Naive B cell (primary cell): ENCODE data around the gene HOXD9. TPM values are rescaled to one million over a fixed set of nuclear protein-coding genes. Genes with fewer than 3 reads are reported as not detected.
A peak's percentile ranks its signal among the peaks of the same experiment; 100 is the strongest.

ENCODE experiments used
- ATAC-seq, 2 donors: fragments of 150-1000 bp; cut with Tn5 transposase; 2 replicates each; pipeline ENCODE4 v1.10.0; 2021; ENCODE audit warnings: low read depth in 2 of 2, mild to moderate bottlenecking in 2 of 2, moderate library complexity in 2 of 2
- DNase-seq: peaks from one replicate; pipeline ENCODE4 v3.0.0; 2022
- H3K27ac Mint-ChIP-seq, 6 donors: one replicate each; pipeline ENCODE4 v1.8.0; 2020 to 2022; ENCODE audit warnings: mild to moderate bottlenecking in 6 of 6, mixed read lengths in 6 of 6, moderate library complexity in 5 of 6, inconsistent platforms in 2 of 6
- H3K27me3 Mint-ChIP-seq, 3 donors: one replicate each; pipeline ENCODE4 v1.8.0; 2021 to 2022; ENCODE audit warnings: mixed read lengths in 3 of 3, mild to moderate bottlenecking in 1 of 3
- H3K36me3 Mint-ChIP-seq, 2 donors: one replicate each; pipeline ENCODE4 v1.8.0; 2020 to 2022; ENCODE audit warnings: mixed read lengths in 2 of 2, inconsistent platforms in 1 of 2, mild to moderate bottlenecking in 1 of 2
- H3K4me1 Mint-ChIP-seq, 3 donors: one replicate each; pipeline ENCODE4 v1.8.0; 2020 to 2022; ENCODE audit warnings: mixed read lengths in 3 of 3, inconsistent platforms in 1 of 3, mild to moderate bottlenecking in 1 of 3, moderate library complexity in 1 of 3
- H3K4me3 Mint-ChIP-seq, 8 donors: one replicate each; pipeline ENCODE4 v1.8.0; 2020 to 2022; ENCODE audit warnings: mild to moderate bottlenecking in 8 of 8, mixed read lengths in 8 of 8, moderate library complexity in 8 of 8, inconsistent platforms in 2 of 8
- H3K9me3 Mint-ChIP-seq, 7 donors: one replicate each; pipeline ENCODE4 v1.8.0; 2020 to 2022; ENCODE audit warnings: mixed read lengths in 7 of 7, mild to moderate bottlenecking in 5 of 7, inconsistent platforms in 2 of 7, moderate library complexity in 1 of 7
- polyA plus RNA-seq, 6 donors: library from polyadenylated mRNA; unstranded; fragments of 300-500 nt; fragmentation: Illumina TruSeq; gene quantifications; one replicate each; pipeline ENCODE4 v1.2.3, GENCODE V29; 2021; ENCODE audit warnings: low read depth in 6 of 6

Gene HOXD9
- polyA plus RNA-seq, 6 donors from 2014 or later, result not detected

DNA sequence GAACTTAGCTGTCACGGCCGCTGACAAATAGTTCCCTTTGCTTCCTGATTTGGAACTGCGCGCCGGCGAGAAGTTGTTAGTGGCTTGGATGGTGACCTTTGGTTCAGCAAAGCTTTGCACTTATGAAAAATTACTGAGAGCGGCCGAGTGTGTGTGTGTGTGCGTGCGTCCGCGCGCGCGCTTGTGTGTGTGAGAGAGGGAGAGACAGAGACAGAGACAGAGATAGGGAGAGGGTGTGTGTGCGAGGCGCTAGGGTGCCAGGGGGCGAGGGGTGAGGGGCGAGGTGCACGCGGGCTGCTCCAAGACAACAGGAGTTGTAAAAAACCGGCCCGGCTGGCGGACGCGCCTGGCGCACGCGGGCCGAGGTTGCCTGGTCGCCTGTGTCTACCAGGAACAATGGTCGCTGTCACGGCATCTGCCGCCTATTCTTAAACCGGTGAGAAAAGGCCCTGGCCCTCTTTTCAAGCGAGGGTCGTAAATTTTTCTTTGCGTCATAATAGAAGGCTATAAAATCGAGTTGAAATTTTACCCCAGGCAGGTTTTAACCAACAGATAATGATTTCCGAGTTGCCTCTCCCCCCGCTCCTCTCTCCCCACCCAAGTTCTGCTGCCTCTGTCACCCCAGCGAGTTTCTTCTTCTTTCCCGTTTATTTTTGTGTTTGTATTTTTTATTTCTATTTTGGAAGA is 35.1 kb downstream of the HOXD9 start:
- Mint-ChIP-seq H3K27ac (peak overlapping the region in 4 of 6 donors; percentile 33 to 96 (median 90)), H3K4me3 (peak overlapping the region in 7 of 8 donors; percentile 19 to 85 (median 44)), H3K36me3 (peaks cover 0 to 8% of the 10 kb centered on the region in 2 donors), H3K4me1 (peaks cover 4 to 16% (median 6%) of the 10 kb centered on the region in 3 donors), H3K27me3 (peaks cover 51 to 89% (median 84%) of the 10 kb centered on the region in 3 donors), H3K9me3 (peaks cover 0 to 6% (median 4%) of the 10 kb centered on the region in 7 donors)
- DNase-seq (no peak), ATAC-seq (no peak)

DNA sequence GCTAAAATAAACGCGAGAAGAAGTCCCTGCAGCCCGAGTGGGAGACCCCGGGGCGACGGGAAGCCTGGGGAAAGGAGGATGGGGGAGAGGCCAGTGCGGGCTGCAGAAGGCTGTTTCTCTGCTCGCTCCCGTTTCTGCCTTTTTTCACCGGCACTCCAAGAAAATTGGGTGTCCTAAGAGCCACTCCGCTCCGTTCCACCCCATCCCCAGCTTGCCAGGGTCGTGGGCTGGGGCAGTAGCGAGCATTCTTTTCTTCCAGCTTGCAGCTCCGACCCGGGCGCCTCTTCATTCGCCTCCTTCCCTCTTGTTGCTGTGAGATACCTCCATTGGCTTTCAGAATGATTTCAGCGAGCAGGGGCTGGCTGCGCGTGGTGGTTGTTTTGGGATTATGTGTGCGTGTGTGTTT is 35.7 kb downstream of the HOXD9 start:
- Mint-ChIP-seq H3K4me1 (peaks cover 4 to 16% (median 6%) of the 10 kb centered on the region in 3 donors), H3K36me3 (peaks cover 0 to 8% of the 10 kb centered on the region in 2 donors), H3K9me3 (peaks cover 0 to 8% (median 2%) of the 10 kb centered on the region in 7 donors), H3K4me3 (peak overlapping the region in 6 of 8 donors; percentile 19 to 74 (median 57)), H3K27me3 (peaks cover 56 to 89% (median 84%) of the 10 kb centered on the region in 3 donors), H3K27ac (peak overlapping the region in 4 of 6 donors; percentile 30 to 88 (median 62))
- ATAC-seq (no peak), DNase-seq (no peak)

DNA sequence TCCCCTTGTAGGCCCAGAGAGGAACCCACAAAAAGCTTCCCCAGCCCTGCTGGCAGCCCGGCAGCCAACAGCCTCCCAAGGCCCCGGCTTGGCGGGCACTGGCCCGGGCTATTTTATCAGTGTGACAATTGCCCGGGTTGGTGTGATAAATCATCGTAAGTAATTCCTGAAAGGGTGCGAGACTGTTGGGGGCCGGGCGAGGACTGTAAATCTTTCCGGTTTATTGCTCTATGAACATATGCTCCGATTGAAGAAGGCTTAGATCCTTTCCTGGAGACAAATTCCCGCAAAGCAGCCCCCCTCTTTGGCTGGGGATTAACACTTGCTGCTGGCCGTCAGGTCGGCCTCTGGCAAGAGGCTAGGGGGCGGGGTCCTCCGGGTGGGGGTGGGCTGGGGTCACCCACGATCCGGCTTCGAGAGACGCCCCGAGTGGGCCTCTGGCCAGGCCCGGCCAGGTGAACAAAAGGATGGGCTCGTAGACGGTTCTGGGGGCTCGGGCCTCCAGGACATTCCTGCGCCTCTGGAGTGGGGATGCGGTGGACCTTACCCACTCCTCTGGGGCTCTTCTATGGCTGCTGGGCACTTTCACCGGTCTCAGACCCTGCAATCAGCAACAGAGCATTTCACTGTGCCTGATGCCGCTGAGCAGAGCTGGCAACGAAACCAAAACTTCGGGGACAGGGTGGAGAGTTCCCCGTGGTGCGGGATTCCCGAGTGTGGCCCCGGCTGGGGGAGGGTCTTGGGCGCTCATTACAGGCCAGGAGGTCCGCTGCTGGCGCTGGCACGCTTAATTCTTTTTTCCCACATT is 36.5 kb downstream of the HOXD9 start:
- Mint-ChIP-seq H3K36me3 (peaks cover 0 to 16% of the 10 kb centered on the region in 2 donors), H3K9me3 (peaks cover under 1 to 15% (median 8%) of the 10 kb centered on the region in 7 donors), H3K27ac (peak overlapping the region in 2 of 6 donors; percentile 63 to 80), H3K27me3 (peaks cover 63 to 89% (median 85%) of the 10 kb centered on the region in 3 donors), H3K4me3 (peak overlapping the region in 4 of 8 donors; percentile 12 to 84 (median 60)), H3K4me1 (peaks cover 4 to 16% (median 12%) of the 10 kb centered on the region in 3 donors)
- DNase-seq, result no peak
- no peak for ATAC-seq

DNA sequence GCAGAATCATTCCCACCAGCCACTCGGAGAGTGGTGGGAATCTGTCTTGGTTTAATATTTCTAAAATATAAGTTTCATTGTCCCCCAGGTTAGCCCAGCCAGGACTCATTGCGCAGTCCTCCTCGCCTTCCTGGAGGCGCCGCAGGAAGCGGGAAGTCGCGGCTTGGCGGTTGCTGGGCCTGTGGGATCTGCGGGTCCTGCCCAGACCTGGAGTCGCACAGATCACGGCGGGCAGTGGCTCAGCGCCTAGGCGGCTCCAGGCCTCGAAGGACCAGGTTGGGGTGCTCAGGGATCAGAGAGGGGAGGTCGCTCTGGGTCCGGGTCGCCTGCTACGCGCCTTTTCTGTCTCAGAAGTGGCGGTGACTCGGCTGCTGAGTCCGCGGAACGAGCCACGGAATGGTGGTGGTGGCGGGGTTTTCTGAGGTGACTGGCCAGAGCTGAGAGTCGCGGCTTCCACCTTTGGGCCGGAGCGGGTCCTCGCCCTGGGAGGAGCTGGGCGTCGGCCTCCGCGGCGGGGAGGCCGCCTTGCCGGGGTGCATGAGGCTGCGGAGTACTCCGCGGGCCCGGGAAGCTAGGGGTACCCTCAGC is 37.2 kb downstream of the HOXD9 start:
- H3K4me3 Mint-ChIP-seq, result peak overlapping the region in 3 of 8 donors; percentile 12 to 84 (median 41)
- no peak for ATAC-seq
- peaks cover 8 to 19% (median 16%) of the 10 kb centered on the region in 3 donors for H3K4me1 Mint-ChIP-seq
- DNase-seq, result no peak
- peaks cover 60 to 89% (median 84%) of the 10 kb centered on the region in 3 donors for H3K27me3 Mint-ChIP-seq
- H3K36me3 Mint-ChIP-seq, result peaks cover 0 to 21% of the 10 kb centered on the region in 2 donors
- peak overlapping the region in 2 of 6 donors; percentile 63 to 80 for H3K27ac Mint-ChIP-seq
- peaks cover 4 to 20% (median 9%) of the 10 kb centered on the region in 7 donors for H3K9me3 Mint-ChIP-seq

DNA sequence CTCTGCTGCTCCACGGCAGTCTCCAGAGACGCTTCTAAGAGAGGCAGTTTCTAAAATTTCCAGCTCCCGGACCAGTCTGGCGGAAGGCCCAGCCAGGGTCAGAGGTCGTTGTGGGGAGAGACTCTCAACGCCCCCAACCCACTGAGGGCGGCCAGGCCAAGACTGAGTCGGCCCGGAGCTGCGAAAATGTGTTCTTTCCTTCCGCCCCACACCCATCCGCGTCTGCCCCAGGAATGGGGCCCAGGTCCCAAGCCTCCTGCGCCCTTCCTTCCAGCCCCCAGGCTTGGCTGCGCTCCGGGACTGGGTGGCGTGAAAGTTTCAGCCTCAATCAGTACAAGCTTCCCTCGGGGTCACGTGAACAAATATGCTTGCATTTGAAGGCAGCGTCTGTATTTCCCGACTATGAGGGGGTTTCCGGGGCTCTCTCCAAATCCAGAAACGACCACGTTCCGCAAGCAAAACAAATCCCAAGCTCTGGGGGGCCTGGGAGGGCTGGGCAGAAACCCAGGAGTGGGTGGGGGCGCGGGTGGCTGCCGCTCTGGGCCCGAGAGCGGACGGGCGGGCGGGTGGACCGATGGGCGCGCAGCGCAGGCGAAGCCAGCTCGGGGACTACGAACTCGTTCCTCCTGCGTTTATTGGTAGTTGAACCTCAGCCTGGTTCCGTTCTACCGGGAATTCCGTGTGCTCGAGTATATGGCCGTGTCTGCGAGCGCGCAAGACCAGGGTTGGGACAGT is 37.9 kb downstream of the HOXD9 start:
- no peak for DNase-seq
- Mint-ChIP-seq H3K36me3 (peaks cover 0 to 21% of the 10 kb centered on the region in 2 donors), H3K4me1 (peaks cover 8 to 23% (median 16%) of the 10 kb centered on the region in 3 donors), H3K27me3 (peaks cover 60 to 89% (median 81%) of the 10 kb centered on the region in 3 donors), H3K4me3 (peak overlapping the region in 3 of 8 donors; percentile 39 to 56 (median 47)), H3K27ac (peak overlapping the region in 1 of 6 donors; percentile 70), H3K9me3 (peaks cover 4 to 20% (median 9%) of the 10 kb centered on the region in 7 donors)
- ATAC-seq, result no peak

DNA sequence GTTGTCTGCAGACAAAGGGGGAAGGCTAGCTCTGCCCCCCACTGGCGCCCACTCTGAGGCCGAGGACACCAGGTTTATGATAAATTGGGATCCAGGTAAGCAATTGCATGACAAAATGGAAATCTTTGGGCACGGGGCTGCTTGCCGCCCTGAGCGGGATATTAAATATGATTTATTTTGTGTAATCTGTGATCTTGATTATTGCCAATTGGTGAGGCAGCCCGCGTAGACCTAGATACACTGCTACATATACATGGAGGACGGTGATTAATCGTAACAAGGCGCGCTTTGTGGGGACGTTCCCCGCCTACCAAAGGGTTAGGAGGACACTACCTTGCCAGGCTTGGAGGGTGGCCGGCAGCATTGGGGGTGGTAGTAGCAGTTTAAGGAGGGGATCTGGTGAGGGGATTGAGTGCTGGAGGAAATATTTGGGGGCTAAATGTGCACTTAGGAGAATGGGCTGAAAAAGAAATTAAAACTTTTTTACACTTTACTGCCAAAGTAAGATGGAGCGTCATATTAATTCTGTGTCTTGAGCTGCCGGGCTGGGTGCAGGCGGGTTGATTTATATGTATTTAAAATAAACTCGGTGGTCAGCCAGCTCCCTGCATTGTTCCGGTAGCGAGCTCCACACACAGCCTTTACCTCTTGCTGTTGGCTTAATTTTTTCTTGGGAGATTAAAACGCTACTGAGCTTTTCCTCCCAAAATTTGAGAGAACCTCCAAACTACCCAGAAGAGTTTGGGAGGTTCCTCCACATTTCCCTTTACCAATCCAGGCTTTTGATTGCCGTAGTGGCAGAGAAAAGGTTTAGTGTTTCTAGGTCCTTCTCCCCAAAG is 38.7 kb downstream of the HOXD9 start:
- H3K27me3 Mint-ChIP-seq, result peaks cover 63 to 89% (median 81%) of the 10 kb centered on the region in 3 donors
- DNase-seq (no peak), ATAC-seq (no peak)
- peaks cover 4 to 20% (median 11%) of the 10 kb centered on the region in 7 donors for H3K9me3 Mint-ChIP-seq
- H3K4me3 Mint-ChIP-seq, result peak overlapping the region in 4 of 8 donors; percentile 33 to 79 (median 48)
- H3K4me1 Mint-ChIP-seq, result peaks cover 8 to 23% (median 16%) of the 10 kb centered on the region in 3 donors
- H3K27ac Mint-ChIP-seq, result peak overlapping the region in 1 of 6 donors; percentile 93
- peaks cover 0 to 21% of the 10 kb centered on the region in 2 donors for H3K36me3 Mint-ChIP-seq

DNA sequence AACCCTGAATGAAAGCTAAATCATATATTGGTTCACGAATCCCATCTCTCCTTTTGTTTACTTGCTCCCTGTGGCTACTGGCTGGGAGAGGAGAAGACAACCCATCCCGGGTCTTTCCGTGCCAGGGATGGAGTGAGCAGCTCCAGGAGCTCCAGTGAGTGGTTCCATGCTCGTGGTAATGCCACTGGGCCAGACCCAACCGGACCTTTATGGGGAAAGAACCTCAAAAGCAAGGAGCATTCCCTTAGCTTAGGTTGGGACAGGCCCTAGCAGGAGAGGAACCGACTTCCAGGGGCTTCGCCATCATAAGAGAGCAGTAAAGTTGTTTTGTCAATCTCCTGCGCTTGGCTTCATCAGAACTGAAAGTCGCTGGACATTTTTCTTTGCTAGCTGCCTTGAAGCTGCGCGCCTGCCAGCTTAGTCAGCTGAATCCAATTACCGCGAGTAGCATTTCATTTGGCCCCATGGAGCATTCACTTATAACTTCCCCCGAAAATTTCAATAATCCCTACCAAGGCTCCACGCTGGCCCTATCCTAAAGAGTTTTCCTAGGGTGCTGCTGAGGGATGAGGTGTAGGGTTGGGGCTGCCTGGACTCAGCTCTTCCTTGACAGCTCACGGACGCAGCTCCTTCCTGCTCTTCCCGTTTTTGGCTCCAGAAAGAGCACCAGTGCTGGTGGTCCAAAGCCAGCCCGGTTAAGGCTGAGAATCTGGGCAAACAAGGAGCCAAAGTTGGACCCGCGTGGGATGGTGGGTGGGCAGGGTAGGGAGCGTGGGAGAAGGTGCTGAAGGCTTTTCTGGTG is 39.5 kb downstream of the HOXD9 start:
- Mint-ChIP-seq H3K4me3 (peak overlapping the region in 2 of 8 donors; percentile 7 to 79), H3K36me3 (peaks cover 3 to 21% of the 10 kb centered on the region in 2 donors), H3K27me3 (peaks cover 65 to 91% (median 81%) of the 10 kb centered on the region in 3 donors), H3K4me1 (peaks cover 8 to 23% (median 16%) of the 10 kb centered on the region in 3 donors), H3K9me3 (peaks cover 4 to 21% (median 12%) of the 10 kb centered on the region in 7 donors), H3K27ac (peak overlapping the region in 1 of 6 donors; percentile 39)
- DNase-seq (no peak), ATAC-seq (no peak)

DNA sequence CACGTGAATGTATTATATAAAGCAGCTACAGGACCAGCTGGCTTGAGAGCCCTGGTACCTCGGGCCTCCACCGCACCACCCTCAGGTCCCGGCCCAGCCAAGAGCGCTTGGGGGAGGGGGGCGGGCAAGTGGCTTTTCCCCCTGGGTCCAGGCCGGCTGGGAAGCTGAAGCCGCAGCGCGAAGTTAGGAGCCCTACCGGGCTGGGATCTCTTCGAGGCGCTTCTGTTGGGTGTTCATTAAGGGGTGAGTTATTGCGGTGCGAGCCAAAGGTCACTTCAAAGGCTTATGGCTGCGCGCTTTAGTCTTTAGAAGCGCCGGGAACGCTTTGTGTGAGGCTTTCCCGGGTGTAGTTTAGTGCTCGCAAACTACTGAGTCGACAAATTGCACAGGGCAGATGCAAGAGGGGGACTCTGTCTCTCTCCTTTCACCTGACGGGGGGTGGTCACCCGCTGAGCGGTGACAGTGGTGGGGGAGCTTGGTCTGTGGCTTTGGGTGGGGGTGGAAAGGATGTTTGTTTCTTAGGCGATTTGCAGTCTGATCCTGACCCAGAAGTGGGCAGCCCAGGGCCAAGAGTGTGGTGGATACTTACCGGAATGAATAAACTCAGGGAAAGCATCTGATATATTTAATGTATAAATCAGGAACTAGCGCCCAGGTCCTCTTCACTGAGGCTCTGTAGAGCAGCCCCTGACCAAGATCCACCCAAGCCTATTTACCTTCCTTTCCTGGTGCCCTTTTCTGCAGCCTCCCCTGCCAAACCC is 40.6 kb downstream of the HOXD9 start:
- Mint-ChIP-seq H3K36me3 (peaks cover 7 to 13% of the 10 kb centered on the region in 2 donors), H3K4me1 (peaks cover 4 to 17% (median 15%) of the 10 kb centered on the region in 3 donors), H3K9me3 (peaks cover 4 to 30% (median 9%) of the 10 kb centered on the region in 7 donors), H3K27ac (peak overlapping the region in 2 of 6 donors; percentile 53 to 92), H3K4me3 (peak overlapping the region in 2 of 8 donors; percentile 35 to 78), H3K27me3 (peaks cover 67 to 92% (median 79%) of the 10 kb centered on the region in 3 donors)
- no peak for DNase-seq
- no peak for ATAC-seq

DNA sequence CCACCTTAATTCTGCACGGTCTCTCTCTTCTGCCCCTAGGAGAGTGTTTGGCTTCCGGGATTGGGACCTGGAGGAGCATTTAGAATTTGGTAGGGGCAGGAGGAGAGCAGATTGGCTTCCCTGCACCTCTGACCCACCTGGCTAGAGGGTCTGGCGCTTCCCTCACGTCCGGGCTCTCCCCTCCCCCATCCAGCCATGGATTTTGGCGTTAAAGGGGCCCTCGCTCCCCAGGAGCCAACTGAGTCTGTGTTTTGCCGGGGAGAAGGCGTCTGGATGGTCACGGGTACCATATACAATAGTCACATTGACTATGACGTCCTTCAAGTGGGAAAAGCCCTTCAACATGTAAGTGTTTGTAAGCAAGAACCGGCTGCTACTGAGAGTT is 41.1 kb downstream of the HOXD9 start:
- peaks cover 4 to 15% (median 10%) of the 10 kb centered on the region in 3 donors for H3K4me1 Mint-ChIP-seq
- peaks cover 62 to 91% (median 75%) of the 10 kb centered on the region in 3 donors for H3K27me3 Mint-ChIP-seq
- peak overlapping the region in 3 of 8 donors; percentile 29 to 78 (median 35) for H3K4me3 Mint-ChIP-seq
- ATAC-seq, result no peak
- DNase-seq, result no peak
- H3K27ac Mint-ChIP-seq, result peak overlapping the region in 4 of 6 donors; percentile 9 to 92 (median 56)
- H3K9me3 Mint-ChIP-seq, result peaks cover 4 to 30% (median 9%) of the 10 kb centered on the region in 7 donors
- H3K36me3 Mint-ChIP-seq, result peaks cover 7 to 13% of the 10 kb centered on the region in 2 donors

DNA sequence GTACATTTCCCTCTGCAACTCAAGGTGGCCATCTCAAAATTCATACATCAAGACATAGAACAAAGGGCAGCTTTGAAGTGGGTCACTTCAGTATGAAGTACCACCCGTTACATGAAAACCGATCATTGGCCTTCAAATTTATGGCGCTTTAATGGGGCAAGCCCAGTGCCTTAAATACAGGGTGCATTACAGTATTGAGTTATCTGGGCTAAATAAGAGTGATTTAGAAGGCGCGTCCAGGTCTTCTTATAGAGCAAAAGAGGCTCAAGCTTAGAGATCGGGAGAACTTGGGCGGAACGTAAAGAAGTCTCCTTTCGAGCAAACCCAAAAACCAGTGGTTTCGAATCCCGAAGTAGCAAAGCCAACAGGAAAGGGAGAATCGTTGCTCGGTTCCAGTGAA is 41.7 kb downstream of the HOXD9 start:
- no peak for DNase-seq
- H3K27me3 Mint-ChIP-seq, result peaks cover 62 to 96% (median 80%) of the 10 kb centered on the region in 3 donors
- H3K9me3 Mint-ChIP-seq, result peaks cover 4 to 30% (median 9%) of the 10 kb centered on the region in 7 donors
- peaks cover 4 to 15% (median 10%) of the 10 kb centered on the region in 3 donors for H3K4me1 Mint-ChIP-seq
- ATAC-seq, result no peak
- H3K4me3 Mint-ChIP-seq, result peak overlapping the region in 2 of 8 donors; percentile 69 to 78
- peak overlapping the region in 4 of 6 donors; percentile 27 to 92 (median 88) for H3K27ac Mint-ChIP-seq
- peaks cover 7 to 13% of the 10 kb centered on the region in 2 donors for H3K36me3 Mint-ChIP-seq
